Measurements from ENCODE around the gene MATN3. TPM values are rescaled to one million over a fixed set of nuclear protein-coding genes. Genes with fewer than 3 reads are reported as not detected.
"Not testable (repeated sequence)": the region's sequence is repeated elsewhere in the genome, so short reads cannot be mapped to it uniquely, and the experiment has no call there.

MATN3 gene
- total and polyA plus RNA-seq, 7 donors = 0.32 to 0.82 (median 0.55) TPM; not detected in 2

DNA sequence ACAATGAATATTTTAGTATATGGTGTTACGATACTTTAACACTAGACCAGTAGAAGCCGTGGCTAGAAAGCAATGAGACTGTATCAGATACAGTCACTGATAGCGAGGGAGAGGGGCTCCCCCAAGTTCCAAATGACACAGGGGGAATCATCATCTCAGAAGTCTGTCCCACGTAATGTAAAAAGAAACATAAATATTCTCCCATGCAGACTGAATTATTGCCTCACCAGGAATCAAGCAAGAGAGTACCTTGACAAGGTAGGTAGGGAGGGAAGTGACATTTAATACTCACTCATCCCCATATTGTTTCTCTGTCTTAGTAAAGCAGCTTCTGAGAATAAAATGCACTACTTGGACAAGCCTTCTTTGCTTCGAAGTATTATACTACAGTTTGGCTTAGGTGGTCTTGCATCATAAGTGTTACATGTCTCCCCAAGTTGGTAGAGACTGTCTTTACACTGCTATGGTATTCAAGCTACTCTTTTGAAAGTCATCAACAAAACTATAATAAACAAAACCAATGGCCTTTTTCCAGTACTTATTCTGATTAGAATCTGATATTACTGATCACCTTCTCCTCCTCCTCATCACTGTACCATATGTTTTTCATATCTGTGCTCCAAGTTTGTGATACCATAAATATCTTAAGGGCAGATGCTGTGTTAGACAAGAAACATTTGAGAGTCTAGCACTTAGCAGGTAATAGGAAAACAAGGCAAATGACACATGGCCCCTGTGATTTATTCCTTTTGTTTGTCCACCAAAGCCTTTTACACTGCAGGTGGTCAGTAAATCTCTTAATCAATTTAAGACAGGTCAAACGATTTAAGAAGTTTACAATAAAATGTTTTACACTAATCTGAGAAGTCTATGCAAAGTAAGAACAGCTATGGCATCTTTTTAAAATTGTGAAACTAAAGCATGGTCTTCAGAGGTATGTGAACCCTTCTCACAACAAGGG lies 36.3 kb upstream of the MATN3 start:
- 51 to 58% methylated on average over 6 of the region's 6 CpGs for WGBS, 2 donors
- intact Hi-C loops (cut with DNase I) = no loop called here
- Histone ChIP-seq H3K27ac (peak overlapping the region; percentile 95 to 99 (median 98)), H3K4me1 (peaks cover 0 to 64% (median 50%) of the 10 kb centered on the region in 4 donors), H3K9me3 (no peaks in the 10 kb centered on the region), H3K27me3 (no peaks in the 10 kb centered on the region), H3K36me3 (no peaks in the 10 kb centered on the region), H3K4me3 (peak overlapping the region in 3 of 4 donors; percentile 77 to 91 (median 87))
- no peak for TF ChIP-seq EP300 (IDR thresholded peaks at IDR 0.05)
- no peak for TF ChIP-seq POLR2A (IDR thresholded peaks at IDR 0.05)
- TF ChIP-seq, protein P1, sequence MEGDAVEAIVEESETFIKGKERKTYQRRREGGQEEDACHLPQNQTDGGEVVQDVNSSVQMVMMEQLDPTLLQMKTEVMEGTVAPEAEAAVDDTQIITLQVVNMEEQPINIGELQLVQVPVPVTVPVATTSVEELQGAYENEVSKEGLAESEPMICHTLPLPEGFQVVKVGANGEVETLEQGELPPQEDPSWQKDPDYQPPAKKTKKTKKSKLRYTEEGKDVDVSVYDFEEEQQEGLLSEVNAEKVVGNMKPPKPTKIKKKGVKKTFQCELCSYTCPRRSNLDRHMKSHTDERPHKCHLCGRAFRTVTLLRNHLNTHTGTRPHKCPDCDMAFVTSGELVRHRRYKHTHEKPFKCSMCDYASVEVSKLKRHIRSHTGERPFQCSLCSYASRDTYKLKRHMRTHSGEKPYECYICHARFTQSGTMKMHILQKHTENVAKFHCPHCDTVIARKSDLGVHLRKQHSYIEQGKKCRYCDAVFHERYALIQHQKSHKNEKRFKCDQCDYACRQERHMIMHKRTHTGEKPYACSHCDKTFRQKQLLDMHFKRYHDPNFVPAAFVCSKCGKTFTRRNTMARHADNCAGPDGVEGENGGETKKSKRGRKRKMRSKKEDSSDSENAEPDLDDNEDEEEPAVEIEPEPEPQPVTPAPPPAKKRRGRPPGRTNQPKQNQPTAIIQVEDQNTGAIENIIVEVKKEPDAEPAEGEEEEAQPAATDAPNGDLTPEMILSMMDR (IDR thresholded peaks at IDR 0.05) = no peak
- TF ChIP-seq POLR2AphosphoS5 (IDR thresholded peaks at IDR 0.05) = no peak
- no peak for DNase-seq

DNA sequence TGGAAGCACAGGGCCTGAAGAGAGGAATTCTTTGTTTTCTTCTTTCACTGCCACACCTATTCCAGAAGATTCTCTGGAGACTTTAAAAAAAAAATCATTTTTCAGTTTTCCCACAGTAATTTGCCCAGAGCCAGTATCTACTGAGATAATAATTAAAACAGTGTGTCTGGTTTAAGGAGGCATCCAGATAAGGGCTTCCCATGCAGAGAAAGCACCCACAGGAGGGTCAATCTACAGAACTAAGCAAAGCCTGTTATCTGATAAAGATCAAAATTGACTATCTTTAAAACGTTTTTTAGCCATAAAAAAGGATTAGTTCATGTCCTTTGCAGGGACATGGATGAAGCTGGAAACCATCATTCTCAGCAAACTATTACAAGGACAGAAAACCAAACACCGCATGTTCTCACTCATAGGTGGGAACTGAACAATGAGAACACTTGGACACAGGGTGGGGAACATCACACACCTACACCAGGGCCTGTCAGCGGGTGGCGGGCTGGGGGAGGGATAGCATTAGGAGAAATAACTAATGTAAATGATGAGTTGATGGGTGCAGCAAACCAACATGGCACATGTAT lies 33.3 kb upstream of the MATN3 start:
- H3K27me3 ChIP-seq; DNase-seq; H3K9me3 ChIP-seq; H3K36me3 ChIP-seq; intact Hi-C loops (cut with DNase I); H3K4me3 ChIP-seq: not testable (repeated sequence)
- peaks cover 0 to 82% (median 68%) of the 10 kb centered on the region in 4 donors for H3K4me1 ChIP-seq
- H3K27ac ChIP-seq = peak overlapping the region in 1 of 4 donors; percentile 9
- WGBS, 2 donors = 69 to 77% methylated on average over 4 of the region's 4 CpGs

DNA sequence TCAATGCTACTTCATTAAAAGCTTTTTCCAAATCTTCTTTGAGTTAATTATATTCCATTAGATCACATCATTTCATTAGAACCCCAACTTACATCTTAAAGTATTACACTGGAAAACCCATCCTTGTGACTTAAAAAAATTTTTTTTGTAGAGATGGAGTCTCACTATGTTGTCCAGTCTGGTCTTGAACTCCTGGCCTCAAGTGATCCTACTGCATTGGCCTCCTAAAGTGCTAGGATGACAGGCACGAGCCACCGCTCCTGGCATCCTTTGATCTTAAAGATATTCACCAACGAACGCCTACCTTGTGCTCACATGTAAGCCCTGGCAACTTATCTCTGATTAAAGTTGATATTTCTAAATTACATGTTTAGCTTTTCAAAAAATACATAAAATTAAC lies 32.3 kb upstream of the MATN3 start:
- Histone ChIP-seq H3K36me3 (peaks cover 8 to 15% (median 10%) of the 10 kb centered on the region in 4 donors), H3K27ac (peak overlapping the region in 1 of 4 donors; percentile 19), H3K4me3 (no peak overlapping the region), H3K27me3 (no peaks in the 10 kb centered on the region), H3K9me3 (no peaks in the 10 kb centered on the region), H3K4me1 (peaks cover 0 to 91% (median 72%) of the 10 kb centered on the region in 4 donors)
- no peak for TF ChIP-seq EP300 (IDR thresholded peaks at IDR 0.05)
- 93% methylated on average over 4 of the region's 4 CpGs for WGBS, 2 donors
- intact Hi-C loops (cut with DNase I) = no loop called here
- no peak for DNase-seq

DNA sequence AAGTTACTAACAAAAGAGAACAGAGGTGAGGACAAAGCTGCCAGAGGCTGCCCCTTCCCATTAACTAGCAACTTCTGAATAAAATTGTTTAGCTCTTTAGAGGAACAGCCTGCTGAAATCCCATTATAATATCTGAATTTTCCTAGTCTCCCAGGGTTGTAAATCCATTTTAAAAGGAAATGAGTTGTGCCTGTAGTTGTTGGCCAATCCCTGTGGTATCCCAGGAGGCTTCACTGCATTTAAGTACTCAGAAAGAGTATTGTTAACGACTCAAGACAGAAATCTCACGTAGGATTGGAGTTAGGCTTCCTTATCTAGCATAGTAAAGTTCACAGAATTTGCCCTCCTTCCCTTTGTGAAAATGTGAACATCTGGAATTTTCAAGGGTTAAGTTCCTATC lies 30.1 kb upstream of the MATN3 start:
- DNase-seq = no peak
- intact Hi-C loops (cut with DNase I) = no loop called here
- TF ChIP-seq POLR2AphosphoS5 (IDR thresholded peaks at IDR 0.05) (no peak), EP300 (IDR thresholded peaks at IDR 0.05) (no peak), POLR2A (IDR thresholded peaks at IDR 0.05) (no peak)
- TF ChIP-seq, protein P1 (IDR thresholded peaks at IDR 0.05) = no peak
- peaks cover 0 to 71% (median 57%) of the 10 kb centered on the region in 4 donors for H3K4me1 ChIP-seq
- no peak overlapping the region for H3K4me3 ChIP-seq
- H3K27ac ChIP-seq = no peak overlapping the region
- 8 to 47% methylated on average over 2 of the region's 2 CpGs for WGBS, 2 donors
- H3K27me3 ChIP-seq = no peaks in the 10 kb centered on the region
- no peaks in the 10 kb centered on the region for H3K9me3 ChIP-seq
- peaks cover 15 to 38% (median 28%) of the 10 kb centered on the region in 4 donors for H3K36me3 ChIP-seq

DNA sequence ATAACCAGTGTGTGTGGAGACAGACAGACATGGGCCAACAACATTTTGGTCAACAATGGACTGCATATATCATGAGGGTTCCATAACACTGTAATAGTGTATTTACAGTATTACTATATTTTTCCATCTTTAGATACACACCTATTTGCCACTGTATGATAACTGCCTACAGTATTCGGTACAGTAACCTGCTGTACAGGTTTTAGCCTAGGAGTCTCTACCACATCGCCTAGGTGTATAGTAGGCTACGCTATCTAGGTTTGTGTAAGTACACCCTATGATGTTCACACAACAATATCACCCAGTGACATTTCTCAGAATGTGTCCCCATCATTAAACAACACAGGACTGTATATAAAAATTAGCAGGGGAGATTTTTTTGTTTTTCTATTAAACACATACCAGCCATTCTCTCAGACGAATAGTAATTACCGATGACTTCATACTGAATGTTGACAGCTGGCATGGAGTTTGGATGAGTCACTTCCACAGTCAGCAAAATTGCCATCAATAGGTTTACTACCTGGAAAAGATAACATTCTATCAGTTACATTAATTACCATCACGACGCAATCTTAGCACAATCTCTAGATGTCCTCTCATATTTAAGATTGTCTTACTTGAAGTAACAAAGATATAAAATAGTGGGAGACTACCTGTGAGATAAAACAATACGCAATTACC lies 28.2 kb upstream of the MATN3 start:
- 75 to 88% methylated on average over 8 of the region's 8 CpGs for WGBS, 2 donors
- H3K9me3 ChIP-seq = no peaks in the 10 kb centered on the region
- TF ChIP-seq, protein P1 (IDR thresholded peaks at IDR 0.05) = no peak
- TF ChIP-seq EP300 (IDR thresholded peaks at IDR 0.05) = no peak
- no peak for TF ChIP-seq POLR2A (IDR thresholded peaks at IDR 0.05)
- TF ChIP-seq POLR2AphosphoS5 (IDR thresholded peaks at IDR 0.05) = no peak
- no peak overlapping the region for H3K27ac ChIP-seq
- peaks cover 15 to 54% (median 40%) of the 10 kb centered on the region in 4 donors for H3K36me3 ChIP-seq
- H3K27me3 ChIP-seq = no peaks in the 10 kb centered on the region
- no peak for DNase-seq
- peaks cover 0 to 72% (median 63%) of the 10 kb centered on the region in 4 donors for H3K4me1 ChIP-seq
- no peak overlapping the region for H3K4me3 ChIP-seq
- intact Hi-C loops (cut with DNase I) = no loop called here
